ENCODE measurements around the gene NPHP3. TPM values are rescaled to one million over a fixed set of nuclear protein-coding genes. Genes with fewer than 3 reads are reported as not detected.

NPHP3 gene
- total RNA-seq, 1 donor from 2014 or later = 11.3 TPM

- H3K27me3 ChIP-seq (ENCODE audit: control insufficient read depth, insufficient read depth, low read length) = no peaks in the 10 kb centered on the region
- H3K36me3 ChIP-seq (ENCODE audit: control insufficient read depth, insufficient read depth, low read length) = no peaks in the 10 kb centered on the region
- no peak overlapping the region for H3K4me3 ChIP-seq (ENCODE audit: low read depth, low read length)
- TF ChIP-seq CTCF (IDR thresholded peaks at IDR 0.05; ENCODE audit: insufficient read depth, low read length, severe bottlenecking) = no peak
- no peak for DNase-seq (ENCODE audit: low read depth)
- no peak for FAIRE-seq
These were observed 64.1 kb downstream of the NPHP3 start for GRCh38 chr3:132657869-132658747.

DNA sequence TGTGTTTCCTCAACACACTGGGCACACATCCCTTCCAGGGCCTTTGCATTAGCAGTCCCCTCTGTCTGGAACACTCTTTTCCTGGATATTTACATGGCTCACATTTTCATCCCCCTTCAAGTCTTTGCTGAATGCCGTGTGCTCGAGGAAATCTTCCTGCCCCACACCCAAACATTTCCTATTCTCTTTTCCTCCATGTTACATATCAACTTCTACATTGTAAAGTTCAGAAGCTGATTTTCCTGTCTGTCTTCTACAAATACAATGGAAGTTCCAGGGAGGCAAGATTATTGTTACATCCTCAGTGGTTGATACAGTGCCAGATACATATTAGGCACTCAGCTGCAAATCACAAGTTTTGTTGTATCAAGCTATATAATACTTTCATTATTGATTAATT, 66.7 kb downstream of the NPHP3 start:
- no peaks in the 10 kb centered on the region for H3K36me3 ChIP-seq (ENCODE audit: control insufficient read depth, insufficient read depth, low read length)
- FAIRE-seq = no peak
- no peak for TF ChIP-seq CTCF (IDR thresholded peaks at IDR 0.05; ENCODE audit: insufficient read depth, low read length, severe bottlenecking)
- no peak for DNase-seq (ENCODE audit: low read depth)
- H3K4me3 ChIP-seq (ENCODE audit: low read depth, low read length) = no peak overlapping the region
- no peaks in the 10 kb centered on the region for H3K27me3 ChIP-seq (ENCODE audit: control insufficient read depth, insufficient read depth, low read length)

GRCh38 chr3:132654721-132655120, 67.5 kb downstream of the NPHP3 start:
- FAIRE-seq (no peak), DNase-seq (ENCODE audit: low read depth) (no peak)

DNA sequence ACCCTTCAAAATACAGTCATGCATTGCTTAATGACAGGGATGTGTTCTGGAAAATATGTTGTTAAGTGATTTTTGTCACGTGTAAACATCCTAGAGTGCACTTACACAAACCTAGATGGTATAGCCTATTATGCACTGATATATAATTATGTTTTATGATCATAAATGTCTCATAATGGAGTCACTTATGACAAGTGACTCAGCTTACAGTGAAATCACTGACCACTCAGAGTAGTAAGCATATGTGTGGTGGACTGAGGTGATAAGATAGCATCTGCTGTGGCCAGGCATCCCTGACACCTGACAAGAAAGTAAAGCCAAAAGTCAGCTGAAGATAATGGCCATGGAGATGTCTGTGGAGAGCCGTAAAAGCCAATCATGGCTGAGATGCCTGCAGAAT, 68.0 kb downstream of the NPHP3 start:
- DNase-seq (ENCODE audit: low read depth) (no peak), FAIRE-seq (no peak)
- Histone ChIP-seq H3K36me3 (ENCODE audit: control insufficient read depth, insufficient read depth, low read length) (no peaks in the 10 kb centered on the region), H3K27me3 (ENCODE audit: control insufficient read depth, insufficient read depth, low read length) (no peaks in the 10 kb centered on the region), H3K4me3 (ENCODE audit: low read depth, low read length) (no peak overlapping the region)
- no peak for TF ChIP-seq CTCF (IDR thresholded peaks at IDR 0.05; ENCODE audit: insufficient read depth, low read length, severe bottlenecking)

More at GRCh38 chr3:132654721-132655120, 67.5 kb downstream of the NPHP3 start:
- TF ChIP-seq CTCF (IDR thresholded peaks at IDR 0.05; ENCODE audit: insufficient read depth, low read length, severe bottlenecking) = no peak
- Histone ChIP-seq H3K4me3 (ENCODE audit: low read depth, low read length) (no peak overlapping the region), H3K27me3 (ENCODE audit: control insufficient read depth, insufficient read depth, low read length) (no peaks in the 10 kb centered on the region), H3K36me3 (ENCODE audit: control insufficient read depth, insufficient read depth, low read length) (no peaks in the 10 kb centered on the region)

- no peak overlapping the region for H3K4me3 ChIP-seq (ENCODE audit: low read depth, low read length)
- no peaks in the 10 kb centered on the region for H3K27me3 ChIP-seq (ENCODE audit: control insufficient read depth, insufficient read depth, low read length)
- no peak for DNase-seq (ENCODE audit: low read depth)
- no peak for TF ChIP-seq CTCF (IDR thresholded peaks at IDR 0.05; ENCODE audit: insufficient read depth, low read length, severe bottlenecking)
- no peak for FAIRE-seq
- H3K36me3 ChIP-seq (ENCODE audit: control insufficient read depth, insufficient read depth, low read length) = no peaks in the 10 kb centered on the region
These were observed 69.5 kb downstream of the NPHP3 start for GRCh38 chr3:132652640-132653270.

All from bronchial epithelial cell (primary cell).